Adrenal gland (tissue), 12 donors: ENCODE measurements around the gene UBN1. TPM values are rescaled to one million over a fixed set of nuclear protein-coding genes. Genes with fewer than 3 reads are reported as not detected.

ENCODE experiments used
- DNase-seq, 7 donors: peaks; one replicate each; pipeline ENCODE4 v3.0.0-alpha.2; 2019 to 2020
- H3K27ac ChIP-seq, 5 donors: fragments of 200-600 bp; sonication (generic) in 4 of 5; 1 replicate in 3 of 5; 2 replicates in 2 of 5; pipeline versions ENCODE4 v1.5.1 to v1.8.0; 2016 to 2020; ENCODE audit warnings: mild to moderate bottlenecking in 1 of 5
- H3K27me3 ChIP-seq: fragments of 200-600 bp; 2 replicates; pipeline ENCODE4 v1.8.0; 2021
- H3K36me3 ChIP-seq, 2 donors: fragments of 200-600 bp; replicated peaks in 1 of 2; 1 replicate in 1 of 2; 2 replicates in 1 of 2; pipeline versions ENCODE4 v1.5.1 to v1.8.0; 2018 to 2022
- H3K4me1 ChIP-seq, 2 donors: fragments of 200-600 bp; replicated peaks in 1 of 2; 1 replicate in 1 of 2; 2 replicates in 1 of 2; pipeline versions ENCODE4 v1.5.1 to v1.8.0; 2018 to 2021
- H3K4me3 ChIP-seq, 4 donors: fragments of 200-600 bp; sonication (generic) in 3 of 4; one replicate each; pipeline ENCODE4 v1.5.1; 2016 to 2018
- H3K9me3 ChIP-seq, 3 donors: fragments of 200-600 bp; sonication (generic) in 1 of 3; replicated peaks in 1 of 3; 1 replicate in 2 of 3; 2 replicates in 1 of 3; pipeline versions ENCODE4 v1.5.1 to v1.8.0; 2016 to 2021
- CTCF ChIP-seq, 6 experiments: fragments of 450-650 bp in 4 of 6; fragments of 200-600 bp in 2 of 6; sonication (generic) in 1 of 6; IDR thresholded peaks; 1 replicate in 5 of 6; 2 replicates in 1 of 6; pipeline versions ENCODE4 v1.5.1 to v1.8.0; 2016 to 2021; ENCODE audit warnings: antibody characterized with exemption in 6 of 6, mild to moderate bottlenecking in 2 of 6, moderate library complexity in 1 of 6
- POLR2A ChIP-seq, 2 donors: fragments of 450-650 bp; IDR thresholded peaks; one replicate each; pipeline ENCODE4 v1.6.1; 2017; ENCODE audit warnings: antibody characterized with exemption in 2 of 2, mild to moderate bottlenecking in 2 of 2, moderate library complexity in 1 of 2
- WGBS, 4 donors: extraction: QIAGEN DNeasy Blood & Tissue Kit in 2 of 4; methylation state at CpG; one replicate each; pipeline versions ENCODE4 v1.1.5 to v1.1.7; 2013 to 2017; 5-methylcytosine and 5-hydroxymethylcytosine counted together
- intact Hi-C, 2 donors: fragments of 100-400 bp; cut with DNase I; formaldehyde crosslinking; loops; one replicate each; pipeline versions ENCODE4 v1.14.1 to v1.15.0; 2022 to 2023
- polyA plus RNA-seq, 3 donors: library from polyadenylated mRNA; stranded (reverse); fragments of 200-250 nt in 2 of 3; fragments of 350-450 nt in 1 of 3; fragmentation: Illumina TruSeq in 1 of 3; extraction: RNeasy Lipid Tissue Mini Kit (QIAGEN cat#74804) in 1 of 3; gene quantifications; one replicate each; pipeline ENCODE4 v1.2.3, GENCODE V29; 2013 to 2014
- total RNA-seq, 9 donors: library from RNA; depleted of rRNA in 4 of 9; stranded (reverse); fragments of >200 nt in 4 of 9; fragments of 120-200 nt in 1 of 9; fragmentation: NEBNext Ultra II Directional in 1 of 9; extraction: Animal tissue kit (Norgen Biotek cat#: 25700) in 1 of 9; gene quantifications; one replicate each; pipeline versions ENCODE4 v1.1.0 to v1.2.4, GENCODE V29; 2013 to 2023
- donor health status: healthy with polysubstance abuse.
- donor health status: Bipolar disorder and iron deficiency.
- donor health status: DM: yes; HTN: yes; CAD: no.
- donor health status: DM: no; HTN: no; CAD: no.
- donor health status: DM: no; HTN: no; CAD: no.
- donor health status: DM: yes; HTN: yes; CAD: no.

The UBN1 gene
- total and polyA plus RNA-seq, 12 donors: 5.9 to 60.8 (median 28.4) TPM

GRCh38 chr16:4869147-4869805, 22.0 kb downstream of the UBN1 start:
- DNase-seq: peak in 5 of 7 donors; percentile 52 to 81 (median 59)
- intact Hi-C loops: no loop called here
- H3K36me3 ChIP-seq: peaks cover 0 to 53% of the 10 kb centered on the region in 2 donors
- no peak overlapping the region for H3K4me3 ChIP-seq
- H3K9me3 ChIP-seq: no peaks in the 10 kb centered on the region
- H3K27me3 ChIP-seq: no peaks in the 10 kb centered on the region
- no peak for TF ChIP-seq POLR2A (IDR thresholded peaks at IDR 0.05)
- no peak for TF ChIP-seq CTCF (IDR thresholded peaks at IDR 0.05)
- peak overlapping the region in 2 of 5 donors; percentile 56 to 62 for H3K27ac ChIP-seq
- WGBS, 4 donors: 68 to 77% (median 72%) methylated on average over 13 of the region's 13 CpGs
- H3K4me1 ChIP-seq: peaks cover 0 to 25% of the 10 kb centered on the region in 2 donors

DNA sequence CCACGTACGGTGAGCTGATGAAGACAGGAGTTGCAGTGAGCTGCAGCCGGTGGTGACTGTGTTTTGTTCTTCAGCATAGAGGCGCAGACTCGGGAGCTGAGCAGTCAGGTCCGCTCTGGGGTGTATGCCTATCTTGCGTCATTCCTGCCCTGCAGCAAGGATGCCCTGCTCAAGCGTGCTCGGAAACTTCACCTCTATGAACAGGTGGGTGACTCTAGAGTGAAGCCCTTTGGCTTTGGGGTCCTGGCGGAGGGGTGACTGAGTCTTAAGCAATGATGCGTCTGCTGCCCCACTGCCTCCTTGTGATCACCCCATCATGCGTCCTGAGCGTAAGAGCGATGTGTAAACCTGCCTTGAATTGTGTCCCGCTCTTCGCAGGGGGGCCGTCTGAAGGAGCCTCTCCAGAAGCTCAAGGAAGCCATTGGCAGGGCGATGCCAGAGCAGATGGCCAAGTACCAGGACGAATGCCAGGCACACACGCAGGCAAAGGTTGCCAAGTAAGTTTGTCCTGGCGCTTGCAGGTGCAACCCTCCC, 22.9 kb downstream of the UBN1 start:
- Histone ChIP-seq H3K36me3 (peaks cover 0 to 62% of the 10 kb centered on the region in 2 donors), H3K4me1 (peaks cover 0 to 17% of the 10 kb centered on the region in 2 donors), H3K9me3 (no peaks in the 10 kb centered on the region), H3K27ac (peak overlapping the region in 2 of 5 donors; percentile 56 to 62), H3K4me3 (no peak overlapping the region), H3K27me3 (no peaks in the 10 kb centered on the region)
- intact Hi-C loops: no loop called here
- peak in 1 of 7 donors; percentile 48 for DNase-seq
- 94 to 97% (median 95%) methylated on average over 14 to 21 of the region's 21 CpGs for WGBS, 4 donors
- no peak for TF ChIP-seq CTCF (IDR thresholded peaks at IDR 0.05)
- TF ChIP-seq POLR2A (IDR thresholded peaks at IDR 0.05): no peak

- intact Hi-C loops: no loop called here
- no peak for DNase-seq
- H3K4me1 ChIP-seq: peaks cover 0 to 13% of the 10 kb centered on the region in 2 donors
- no peak overlapping the region for H3K27ac ChIP-seq
- H3K36me3 ChIP-seq: peaks cover 0 to 71% of the 10 kb centered on the region in 2 donors
- H3K4me3 ChIP-seq: no peak overlapping the region
- H3K27me3 ChIP-seq: no peaks in the 10 kb centered on the region
- 74 to 94% (median 92%) methylated on average over 3 to 4 of the region's 4 CpGs for WGBS, 4 donors
- H3K9me3 ChIP-seq: no peaks in the 10 kb centered on the region
- TF ChIP-seq POLR2A (IDR thresholded peaks at IDR 0.05) (no peak), CTCF (IDR thresholded peaks at IDR 0.05) (no peak)
These were observed 23.8 kb downstream of the UBN1 start for GRCh38 chr16:4871071-4871470.

DNA sequence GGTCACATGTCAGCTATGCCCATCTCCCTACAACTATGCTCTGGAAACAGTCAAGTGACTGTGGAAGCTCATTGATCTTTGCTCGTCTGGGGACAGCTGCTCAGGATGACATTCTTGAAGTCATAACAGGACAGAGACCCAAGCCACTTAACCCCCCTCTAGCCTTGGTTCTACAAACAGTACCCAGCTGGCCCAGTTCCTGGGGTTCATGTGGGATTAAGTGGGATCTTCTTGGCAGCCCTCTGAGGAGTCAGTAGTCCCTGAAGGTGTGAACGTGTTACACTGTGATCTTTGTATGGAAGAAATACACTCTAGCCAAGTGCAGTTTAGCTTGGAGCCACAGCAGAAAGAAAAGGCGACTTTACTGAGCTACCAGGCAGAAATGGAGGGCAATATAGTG, 25.8 kb downstream of the UBN1 start:
- H3K36me3 ChIP-seq: peaks cover 0 to 91% of the 10 kb centered on the region in 2 donors
- no peak overlapping the region for H3K4me3 ChIP-seq
- intact Hi-C loops: no loop called here
- H3K9me3 ChIP-seq: no peaks in the 10 kb centered on the region
- H3K27me3 ChIP-seq: no peaks in the 10 kb centered on the region
- peaks cover 0 to 13% of the 10 kb centered on the region in 2 donors for H3K4me1 ChIP-seq
- no peak for TF ChIP-seq CTCF (IDR thresholded peaks at IDR 0.05)
- no peak for TF ChIP-seq POLR2A (IDR thresholded peaks at IDR 0.05)
- H3K27ac ChIP-seq: no peak overlapping the region
- WGBS, 4 donors: 72 to 87% (median 77%) methylated on average over 3 of the region's 3 CpGs
- DNase-seq: no peak
